SH-SY5Y (cell line): Measurements from ENCODE around the gene NFIA.

Experiments used
- GATA2 ChIP-seq: IDR thresholded peaks from 2 replicates; pipeline ENCODE4 v1.6.1; 2011; ENCODE audit warnings: mild to moderate bottlenecking, low read depth, low read length
- GATA3 ChIP-seq: IDR thresholded peaks from 2 replicates; pipeline ENCODE4 v1.6.1; 2011; ENCODE audit warnings: low read depth, mild to moderate bottlenecking, low read length, moderate library complexity

The NFIA gene

DNA sequence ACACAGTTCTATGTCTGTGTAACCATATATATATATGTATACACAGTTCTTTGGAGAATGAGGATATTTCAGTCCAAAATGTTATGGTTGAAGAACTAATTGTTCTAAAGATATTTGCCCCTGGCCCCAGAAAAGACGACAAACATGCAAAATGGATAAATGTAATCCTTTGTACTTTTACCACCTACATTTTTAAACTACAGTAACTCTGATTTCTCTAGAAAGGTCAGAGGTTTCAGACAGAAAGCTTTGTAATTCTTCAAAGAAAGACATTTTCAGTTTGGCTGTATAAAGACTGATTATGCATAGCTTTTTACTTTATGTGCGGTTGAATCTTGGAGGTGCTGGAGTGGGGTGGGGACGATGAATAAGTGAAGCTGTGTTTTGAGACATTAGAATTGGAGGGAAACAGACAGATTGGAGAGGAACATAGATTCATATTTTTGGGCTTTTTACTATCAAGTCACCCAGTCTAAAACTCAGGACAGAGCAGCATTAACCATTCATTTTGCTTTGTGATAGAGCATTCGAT is 16.6 kb downstream of the NFIA start:
- no peak for TF ChIP-seq GATA2
- TF ChIP-seq GATA3 = no peak

DNA sequence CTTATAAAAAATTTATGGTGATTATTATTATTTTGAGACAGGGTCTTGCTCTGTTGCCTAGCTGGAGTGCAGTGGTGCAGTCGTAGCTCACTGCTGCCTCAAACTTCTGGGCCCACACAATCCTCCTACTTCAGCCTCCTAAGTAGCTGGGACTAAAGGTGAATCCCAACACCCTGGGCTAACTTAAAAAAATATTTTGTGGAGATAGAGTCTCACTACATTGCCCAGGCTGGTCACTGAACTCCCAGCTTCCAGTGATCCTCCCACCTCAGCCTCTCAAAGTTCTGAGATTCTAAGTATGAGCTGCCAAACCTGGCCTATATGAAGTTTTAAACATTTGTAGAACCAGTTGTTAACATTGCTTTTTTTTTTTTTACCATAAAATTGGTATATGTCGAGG is 18.2 kb downstream of the NFIA start:
- TF ChIP-seq GATA2 (no peak), GATA3 (no peak)

DNA sequence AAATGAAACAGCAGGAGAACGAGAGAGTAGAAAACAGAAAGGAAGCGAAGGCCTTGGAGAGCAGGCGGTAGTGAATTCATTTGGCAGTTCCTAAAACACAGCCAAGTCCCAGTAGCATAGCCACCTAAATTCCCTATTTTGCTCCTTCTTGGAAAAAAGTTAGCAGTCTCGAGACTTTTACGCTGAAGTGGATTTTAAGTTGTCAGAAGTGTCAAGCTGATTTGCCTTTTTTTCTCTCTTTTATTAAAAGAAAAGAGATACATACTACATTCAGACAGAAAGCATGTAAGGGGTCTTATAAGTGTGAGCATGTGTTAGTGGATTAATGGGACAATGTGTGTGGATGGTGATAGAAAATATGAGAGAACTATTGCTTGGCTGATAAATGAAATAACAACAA is 19.2 kb downstream of the NFIA start:
- TF ChIP-seq GATA3 (no peak), GATA2 (no peak)

DNA sequence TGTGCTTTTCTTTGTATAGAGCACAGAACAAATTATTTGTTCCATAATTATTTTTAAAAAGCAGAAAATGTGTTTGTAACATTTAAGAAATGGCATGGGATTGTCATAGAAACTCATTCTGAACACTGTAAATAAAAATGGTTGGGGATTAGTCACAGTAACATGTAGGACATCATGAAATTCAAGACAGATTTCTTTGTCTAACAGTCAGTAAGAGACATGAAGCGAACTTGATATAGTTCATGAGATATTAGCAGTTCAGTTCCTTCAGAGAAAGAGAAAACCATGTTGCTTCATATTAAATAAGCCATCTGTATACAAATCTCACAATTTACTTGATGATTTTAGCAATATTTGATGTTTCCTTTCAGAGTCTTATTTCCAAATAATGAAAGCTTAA is 19.7 kb downstream of the NFIA start:
- TF ChIP-seq GATA2 (no peak), GATA3 (no peak)

DNA sequence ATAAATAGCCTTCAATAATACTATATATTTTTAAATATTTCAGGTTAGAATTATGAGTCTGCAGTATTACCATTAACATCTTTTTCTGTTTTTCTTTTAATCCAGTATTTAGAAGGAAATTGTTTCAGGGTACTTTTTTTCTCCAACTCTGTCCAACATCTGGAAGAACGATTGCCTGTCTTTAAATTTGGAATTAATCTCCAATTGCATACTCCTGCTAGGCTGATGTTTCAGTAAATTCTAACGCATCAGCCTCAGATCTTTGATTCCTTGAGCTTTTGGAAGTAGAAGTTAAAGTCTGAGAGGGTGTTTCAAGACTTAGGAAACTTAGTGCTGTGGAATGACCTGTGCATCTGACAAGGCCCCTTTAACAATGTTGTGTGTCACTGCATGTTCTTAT is 20.3 kb downstream of the NFIA start:
- no peak for TF ChIP-seq GATA2
- TF ChIP-seq GATA3 = no peak

DNA sequence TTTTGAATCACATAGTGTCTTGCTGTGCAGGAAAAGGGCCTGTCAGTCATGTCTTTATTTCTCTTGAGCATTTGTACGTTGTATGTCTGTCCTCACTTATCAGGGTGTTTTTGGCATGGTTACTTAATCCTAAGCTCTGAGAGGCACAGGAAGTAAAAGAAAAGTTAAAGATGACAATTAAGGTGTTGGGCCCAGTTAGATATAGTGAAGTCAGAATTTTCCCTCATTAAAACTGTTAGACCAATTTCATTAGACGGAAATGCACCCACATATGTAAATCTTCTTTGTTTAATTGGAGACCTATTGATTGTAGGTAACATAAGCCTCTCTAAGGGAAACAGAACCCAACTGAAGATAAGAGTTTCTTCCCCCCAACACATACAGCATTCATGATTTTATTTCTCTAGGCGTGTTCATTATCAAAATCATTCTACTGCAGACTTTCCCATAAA is 21.9 kb downstream of the NFIA start:
- TF ChIP-seq GATA2 = no peak
- TF ChIP-seq GATA3 = no peak

DNA sequence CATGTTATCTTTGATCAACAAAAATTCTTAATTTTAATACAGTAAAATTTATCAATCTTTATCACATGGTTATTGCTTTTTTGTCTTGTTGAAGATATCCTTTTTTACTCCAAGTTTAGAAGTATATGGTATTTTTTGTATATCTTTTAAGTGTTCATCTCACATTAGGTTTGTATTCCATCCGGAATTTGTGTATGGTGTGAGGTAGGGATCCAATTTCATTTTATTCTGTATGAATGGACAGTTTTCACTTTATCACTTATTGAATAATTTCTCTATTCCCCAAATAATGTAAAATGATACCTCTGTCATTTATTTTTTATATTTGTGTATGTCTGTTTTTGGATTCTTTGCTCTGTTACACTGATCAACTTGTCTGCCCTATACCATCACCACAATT is 25.3 kb downstream of the NFIA start:
- TF ChIP-seq GATA2 = no peak
- no peak for TF ChIP-seq GATA3

DNA sequence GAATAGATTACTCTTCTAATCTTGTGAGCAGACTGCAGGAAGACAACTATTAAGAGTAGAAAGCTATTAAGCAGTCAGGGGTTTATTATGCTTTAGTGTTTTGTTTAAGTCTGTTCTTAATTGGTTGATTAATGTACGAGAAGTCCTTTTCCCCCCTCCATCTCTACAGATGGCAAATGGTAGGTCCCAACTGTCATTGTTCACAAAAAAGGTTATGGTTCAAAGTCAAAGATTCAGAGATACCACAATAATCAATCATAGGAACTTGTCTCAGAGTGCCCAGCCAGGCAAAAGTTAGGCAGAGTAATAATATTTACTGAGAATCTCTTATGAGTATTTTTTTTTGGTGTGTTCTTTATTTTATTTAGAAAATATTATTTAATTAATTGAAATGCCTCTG is 26.8 kb downstream of the NFIA start:
- TF ChIP-seq GATA2 = no peak
- TF ChIP-seq GATA3 = no peak

DNA sequence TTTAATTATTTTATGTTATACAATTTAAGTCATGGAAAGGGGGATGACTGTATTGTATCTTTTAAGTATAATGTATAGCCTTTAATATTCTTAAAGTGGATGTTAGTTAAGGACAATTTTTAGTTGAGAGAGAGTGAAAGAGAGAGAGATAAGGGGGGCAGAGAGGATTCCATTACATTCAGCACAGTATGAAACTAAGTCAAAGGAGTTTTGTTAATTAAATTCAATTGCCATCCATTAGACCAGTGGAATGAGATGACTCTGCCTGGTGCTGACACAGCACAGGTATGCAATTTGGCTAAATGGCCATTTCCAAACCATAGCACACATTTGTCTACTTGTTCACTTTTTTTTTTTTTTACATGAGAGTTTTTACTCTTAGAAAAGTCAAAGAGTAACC is 27.5 kb downstream of the NFIA start:
- TF ChIP-seq GATA2 (no peak), GATA3 (no peak)

DNA sequence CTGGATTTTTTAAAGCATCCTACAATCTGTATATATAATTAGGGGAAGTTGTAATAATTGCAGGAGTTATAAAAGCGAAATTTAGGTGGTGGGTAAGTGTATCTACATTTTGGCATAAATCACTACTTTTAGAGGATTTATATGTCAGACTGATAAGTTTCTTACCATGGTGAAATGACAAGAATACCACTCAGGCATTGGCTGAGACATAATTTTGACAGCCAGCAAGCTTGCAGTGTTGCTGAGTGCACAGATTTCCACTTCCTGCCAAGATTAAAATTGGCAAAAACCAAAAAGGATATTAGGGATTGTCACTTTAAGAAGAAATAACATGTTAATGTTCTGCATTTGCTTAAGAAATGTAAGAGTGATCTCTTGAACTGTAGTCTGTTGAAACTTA is 28.2 kb downstream of the NFIA start:
- TF ChIP-seq GATA3 = no peak
- no peak for TF ChIP-seq GATA2

DNA sequence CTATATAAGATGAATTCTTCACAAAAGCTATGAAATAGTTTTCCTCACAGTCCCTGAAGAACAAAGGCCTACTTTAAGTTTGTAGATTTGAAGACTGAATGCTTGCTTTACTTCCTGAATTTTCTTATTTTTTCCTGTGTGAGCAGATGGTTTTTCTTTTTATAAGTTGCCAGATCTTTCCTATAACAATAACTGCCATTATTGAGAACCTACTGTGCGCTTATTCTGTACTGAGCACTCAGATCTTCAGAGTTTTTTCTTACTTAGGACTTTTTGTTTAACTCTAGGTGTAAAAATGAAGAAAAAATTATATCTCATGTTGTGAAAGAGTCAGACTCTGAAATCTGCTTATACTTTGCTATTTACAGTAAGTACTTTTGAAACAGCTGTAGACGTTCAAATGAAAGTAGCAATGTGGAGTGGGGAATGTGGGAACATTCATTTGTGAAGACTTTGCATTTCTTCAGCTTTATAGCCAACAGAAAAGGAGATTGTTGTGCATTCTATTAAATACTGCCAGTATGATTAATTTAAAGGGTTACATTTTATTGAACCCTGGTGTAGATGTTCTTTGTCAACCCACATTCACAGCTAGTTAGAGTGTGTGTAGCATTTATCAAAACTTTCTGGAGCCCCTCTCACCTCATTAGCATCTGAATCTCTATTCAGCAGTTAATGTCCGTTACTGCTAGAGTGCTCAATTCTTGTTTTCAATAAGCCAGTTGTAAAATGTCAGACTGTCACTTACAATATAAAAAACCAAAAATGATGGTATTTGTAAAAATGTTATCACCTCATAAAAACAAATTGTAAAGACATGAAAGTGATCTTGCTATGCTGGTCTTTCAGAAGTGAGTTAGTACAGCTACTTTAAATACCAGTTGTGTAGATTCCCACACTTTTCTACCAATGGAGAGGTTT is 29.0 kb downstream of the NFIA start:
- TF ChIP-seq GATA2 (no peak), GATA3 (no peak)

DNA sequence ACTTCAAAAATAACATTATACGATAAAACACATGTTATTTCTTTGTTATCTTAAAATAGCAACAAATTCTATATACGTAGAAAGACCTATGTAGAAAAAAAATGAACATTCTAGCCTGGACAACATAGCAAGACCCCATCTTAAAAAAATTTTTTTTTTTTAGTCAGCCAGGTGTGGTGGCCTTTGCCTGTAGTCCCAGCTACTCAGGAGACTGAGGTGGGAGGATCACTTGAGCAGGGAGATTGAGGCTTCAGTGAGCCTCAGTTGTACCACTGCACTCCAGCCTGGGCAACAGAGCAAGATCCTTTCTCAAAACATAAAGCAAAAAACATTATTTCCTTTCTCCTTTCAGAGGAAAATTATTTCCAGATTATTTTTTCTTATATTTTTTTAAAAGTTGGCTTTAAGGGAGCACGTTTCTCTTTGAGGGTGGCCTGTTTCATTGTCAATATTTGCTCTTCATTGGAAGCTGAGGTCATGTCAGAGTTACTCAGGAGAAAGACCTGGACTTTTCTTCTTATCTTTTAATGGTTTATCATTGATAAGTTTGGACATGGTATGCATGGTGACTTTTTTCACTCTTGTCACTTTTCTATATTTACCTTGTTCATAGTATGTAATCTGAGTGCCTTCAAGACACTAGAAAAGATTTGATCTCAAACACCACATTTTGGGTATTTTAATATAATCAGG is 32.0 kb downstream of the NFIA start:
- TF ChIP-seq GATA2 (no peak), GATA3 (no peak)

DNA sequence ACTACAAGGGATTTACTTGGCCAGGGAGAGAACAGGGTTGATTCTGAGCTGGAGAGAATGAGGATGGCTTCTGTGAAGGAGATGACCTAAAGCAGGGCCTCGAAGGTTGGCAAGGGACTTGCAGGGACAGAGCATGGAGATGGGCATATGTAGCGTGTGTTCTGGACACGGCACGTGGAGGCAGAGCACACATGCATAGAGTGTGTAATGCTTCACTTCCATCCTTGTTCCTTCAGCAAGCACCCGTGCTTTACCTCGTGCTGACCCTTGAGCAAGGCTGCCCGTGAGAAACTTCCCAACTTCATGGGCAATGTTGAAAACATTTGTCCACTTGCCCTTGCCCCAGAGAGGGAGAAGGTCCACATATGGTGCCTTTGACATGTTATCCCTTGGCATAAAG is 33.1 kb downstream of the NFIA start:
- TF ChIP-seq GATA2 (no peak), GATA3 (no peak)

DNA sequence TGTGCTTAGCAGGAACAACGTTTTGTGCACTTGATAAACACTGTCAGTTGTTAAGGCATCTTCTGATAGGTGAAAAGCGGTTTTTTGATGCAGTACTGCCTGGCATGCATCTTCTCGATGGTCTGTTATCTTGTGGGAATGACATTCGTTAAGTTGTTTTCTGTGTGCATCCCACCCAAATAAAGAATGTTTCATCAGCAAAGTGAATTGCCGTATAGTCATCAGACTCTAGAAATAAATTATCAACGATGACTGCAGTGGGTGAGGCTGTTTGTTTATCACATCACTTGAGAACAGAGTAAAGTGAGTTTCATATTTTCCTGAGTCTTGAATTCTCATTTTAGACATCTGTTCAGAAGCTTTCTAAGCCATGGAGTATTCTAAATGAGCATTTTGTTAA is 34.1 kb downstream of the NFIA start:
- TF ChIP-seq GATA2 (no peak), GATA3 (no peak)

DNA sequence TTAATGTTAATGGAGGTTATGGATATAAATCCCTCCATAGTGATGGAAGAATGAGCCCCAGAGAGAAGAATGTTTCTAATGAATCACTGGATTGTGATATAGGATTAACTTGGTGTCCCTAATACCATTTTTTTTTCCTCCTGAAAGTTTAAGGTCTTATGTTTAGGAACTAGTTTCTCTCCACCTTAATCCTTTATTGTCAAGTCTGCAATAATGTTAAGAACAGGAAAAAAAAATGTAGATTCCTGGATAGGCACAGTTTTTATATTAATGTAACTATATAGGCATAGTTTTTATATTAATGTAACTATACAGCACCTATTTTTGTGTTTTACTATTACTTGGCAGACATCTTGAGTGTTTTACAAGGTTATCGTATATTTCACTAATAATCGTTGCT is 34.9 kb downstream of the NFIA start:
- TF ChIP-seq GATA2 (no peak), GATA3 (no peak)

DNA sequence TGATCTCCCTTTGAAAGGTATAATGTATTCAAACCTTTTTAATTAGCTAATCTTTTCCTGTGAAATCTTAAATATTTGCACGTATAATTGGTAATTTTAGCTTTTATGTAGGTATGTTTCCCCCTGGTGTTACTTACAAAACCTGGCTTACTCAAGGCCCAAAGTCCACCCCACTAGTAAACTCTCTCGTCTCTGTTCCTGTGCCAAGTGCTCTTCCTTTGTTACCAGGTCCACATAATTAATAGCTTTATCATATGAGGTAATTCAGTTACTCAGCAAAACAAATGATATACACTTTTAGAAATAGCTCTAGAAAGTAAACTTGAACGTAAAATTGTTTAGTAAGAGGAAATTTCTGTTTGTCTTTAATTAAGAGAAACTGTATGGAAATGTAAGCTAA is 36.7 kb downstream of the NFIA start:
- TF ChIP-seq GATA3 (no peak), GATA2 (no peak)

DNA sequence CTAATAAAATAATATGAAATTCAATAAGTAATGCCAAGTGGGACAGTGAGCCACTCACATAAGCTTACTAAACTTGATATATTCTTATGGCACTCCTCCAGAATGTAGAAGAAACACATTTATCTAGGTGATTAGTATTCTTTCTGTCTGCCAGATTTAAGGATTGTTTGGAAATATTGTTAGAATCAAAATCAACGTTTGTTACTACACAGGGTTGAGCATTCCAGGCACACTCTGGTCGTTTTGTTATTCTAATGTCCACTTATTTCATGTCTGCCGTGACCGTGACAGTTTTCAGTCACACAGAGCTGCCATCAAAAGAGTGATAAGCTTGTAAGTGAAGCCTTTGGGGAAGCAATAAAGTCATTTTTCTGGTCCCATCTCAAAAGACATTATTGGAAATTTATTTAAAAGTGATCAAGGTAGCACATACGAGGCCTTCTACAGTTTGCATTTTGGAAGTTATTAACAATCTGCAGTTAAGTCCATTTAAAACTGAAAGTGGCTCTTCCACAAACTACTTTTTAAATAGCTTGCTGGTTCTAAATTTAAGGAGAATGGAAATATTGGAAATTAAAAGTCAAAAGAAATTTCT is 38.0 kb downstream of the NFIA start:
- TF ChIP-seq GATA2 (no peak), GATA3 (no peak)
